Upper lobe of right lung (tissue), 1 donor: ENCODE measurements around the gene NDUFS1. TPM values are rescaled to one million over a fixed set of nuclear protein-coding genes. Genes with fewer than 3 reads are reported as not detected.

ENCODE experiments used
- ATAC-seq: fragments of 200-7000 bp; cut with Tn5 transposase; one replicate; pipeline ENCODE4 v1.9.1; 2020; ENCODE audit warnings: mild to moderate bottlenecking, moderate library complexity
- DNase-seq: peaks from one replicate; pipeline ENCODE4 v3.0.0-alpha.2; 2020
- H3K27ac ChIP-seq: fragments of 200-600 bp; one replicate; pipeline ENCODE4 v1.8.0; 2022
- H3K27me3 ChIP-seq: fragments of 200-600 bp; one replicate; pipeline ENCODE4 v1.8.0; 2022; ENCODE audit warnings: mild to moderate bottlenecking
- H3K36me3 ChIP-seq: fragments of 200-600 bp; one replicate; pipeline ENCODE4 v1.8.0; 2022
- H3K4me1 ChIP-seq: fragments of 200-600 bp; one replicate; pipeline ENCODE4 v1.8.0; 2022
- H3K4me3 ChIP-seq: fragments of 200-600 bp; one replicate; pipeline ENCODE4 v1.8.0; 2022; ENCODE audit warnings: mild to moderate bottlenecking
- H3K9me3 ChIP-seq: fragments of 200-600 bp; one replicate; pipeline ENCODE4 v1.8.0; 2022
- intact Hi-C: fragments of 100-400 bp; cut with DNase I; formaldehyde crosslinking; loops from one replicate; pipeline ENCODE4 v1.11.0; 2022
- total RNA-seq: library from RNA; stranded (reverse); fragmentation: NEBNext Ultra II Directional; extraction: Animal tissue kit (Norgen Biotek cat#: 25700); gene quantifications from one replicate; pipeline ENCODE4 v1.2.1, GENCODE V29; 2021
- TF ChIP-seq, protein P1 (sequence below): fragments of 200-600 bp; IDR thresholded peaks from one replicate; pipeline ENCODE4 v1.8.0; 2022; ENCODE audit warnings: antibody characterized with exemption
- donor health status: DM: no; HTN: yes; CAD: no; lungs with severe emphysema.

NDUFS1 gene
- total RNA-seq, 1 donor from 2014 or later, result 65.7 TPM

DNA sequence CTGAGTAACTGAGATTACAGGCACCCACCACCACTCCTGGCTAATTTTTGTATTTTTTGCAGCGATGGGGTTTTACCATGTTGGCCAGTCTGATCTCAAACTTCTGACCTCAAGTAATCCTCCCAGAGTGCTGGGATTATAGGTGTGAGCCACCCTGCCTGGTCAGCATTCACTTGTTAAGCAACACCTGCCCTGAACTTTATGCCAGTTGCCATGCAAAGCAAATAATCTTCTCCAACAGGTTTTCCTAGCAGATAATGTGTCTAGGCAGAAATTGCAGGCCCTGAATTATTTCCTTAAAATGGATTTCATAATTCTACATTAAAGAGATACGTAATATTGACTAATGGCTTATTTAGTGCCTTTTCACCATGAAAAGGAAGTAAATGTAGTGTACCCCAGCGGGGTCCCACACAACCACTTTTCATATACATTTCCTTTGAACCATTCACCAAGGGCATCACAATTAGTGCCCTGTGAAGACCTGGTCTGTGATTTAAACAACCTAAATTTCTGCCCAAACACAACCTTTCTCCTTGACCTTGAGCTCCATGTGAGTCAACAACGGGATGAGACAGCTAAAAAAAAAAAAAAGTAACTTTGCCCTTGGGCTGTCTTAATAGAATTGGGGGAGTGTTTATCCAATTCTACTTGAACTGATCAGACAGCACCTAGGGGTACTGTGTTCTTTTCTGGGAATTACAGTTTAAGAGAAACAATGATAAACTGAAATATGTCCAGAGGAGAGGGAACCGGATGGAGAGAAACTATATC is 42.0 kb upstream of the NDUFS1 start:
- intact Hi-C loops, result no loop called here
- no peaks in the 10 kb centered on the region for H3K36me3 ChIP-seq
- ATAC-seq (no peak), DNase-seq (no peak)
- H3K27me3 ChIP-seq, result no peaks in the 10 kb centered on the region
- H3K4me3 ChIP-seq, result no peak overlapping the region
- no peak overlapping the region for H3K27ac ChIP-seq
- H3K4me1 ChIP-seq, result no peaks in the 10 kb centered on the region
- TF ChIP-seq, protein P1, sequence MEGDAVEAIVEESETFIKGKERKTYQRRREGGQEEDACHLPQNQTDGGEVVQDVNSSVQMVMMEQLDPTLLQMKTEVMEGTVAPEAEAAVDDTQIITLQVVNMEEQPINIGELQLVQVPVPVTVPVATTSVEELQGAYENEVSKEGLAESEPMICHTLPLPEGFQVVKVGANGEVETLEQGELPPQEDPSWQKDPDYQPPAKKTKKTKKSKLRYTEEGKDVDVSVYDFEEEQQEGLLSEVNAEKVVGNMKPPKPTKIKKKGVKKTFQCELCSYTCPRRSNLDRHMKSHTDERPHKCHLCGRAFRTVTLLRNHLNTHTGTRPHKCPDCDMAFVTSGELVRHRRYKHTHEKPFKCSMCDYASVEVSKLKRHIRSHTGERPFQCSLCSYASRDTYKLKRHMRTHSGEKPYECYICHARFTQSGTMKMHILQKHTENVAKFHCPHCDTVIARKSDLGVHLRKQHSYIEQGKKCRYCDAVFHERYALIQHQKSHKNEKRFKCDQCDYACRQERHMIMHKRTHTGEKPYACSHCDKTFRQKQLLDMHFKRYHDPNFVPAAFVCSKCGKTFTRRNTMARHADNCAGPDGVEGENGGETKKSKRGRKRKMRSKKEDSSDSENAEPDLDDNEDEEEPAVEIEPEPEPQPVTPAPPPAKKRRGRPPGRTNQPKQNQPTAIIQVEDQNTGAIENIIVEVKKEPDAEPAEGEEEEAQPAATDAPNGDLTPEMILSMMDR, result no peak
- H3K9me3 ChIP-seq, result no peaks in the 10 kb centered on the region

DNA sequence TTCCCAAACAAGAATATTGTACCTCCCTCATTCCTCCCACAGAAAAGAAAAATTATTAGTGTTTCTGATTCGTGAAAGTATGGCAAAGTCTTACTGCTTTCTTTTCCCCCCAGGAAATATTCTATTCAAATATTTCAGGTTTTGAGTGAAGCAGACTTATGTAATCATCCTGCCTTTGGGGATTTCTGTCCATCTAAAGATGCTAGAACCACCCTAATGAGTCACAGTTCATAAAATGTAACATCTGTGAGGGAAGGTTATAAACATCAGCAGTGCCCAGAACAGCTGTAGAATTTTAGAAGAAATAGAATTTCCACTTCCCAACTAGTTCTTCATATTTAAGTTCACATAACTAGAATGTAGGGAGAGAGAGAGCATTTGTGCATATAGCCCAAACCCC is 39.4 kb upstream of the NDUFS1 start:
- Histone ChIP-seq H3K9me3 (no peaks in the 10 kb centered on the region), H3K27me3 (no peaks in the 10 kb centered on the region), H3K36me3 (no peaks in the 10 kb centered on the region), H3K4me1 (no peaks in the 10 kb centered on the region), H3K4me3 (no peak overlapping the region), H3K27ac (no peak overlapping the region)
- TF ChIP-seq, protein P1, result no peak
- no peak for ATAC-seq
- intact Hi-C loops, result no loop called here
- no peak for DNase-seq

DNA sequence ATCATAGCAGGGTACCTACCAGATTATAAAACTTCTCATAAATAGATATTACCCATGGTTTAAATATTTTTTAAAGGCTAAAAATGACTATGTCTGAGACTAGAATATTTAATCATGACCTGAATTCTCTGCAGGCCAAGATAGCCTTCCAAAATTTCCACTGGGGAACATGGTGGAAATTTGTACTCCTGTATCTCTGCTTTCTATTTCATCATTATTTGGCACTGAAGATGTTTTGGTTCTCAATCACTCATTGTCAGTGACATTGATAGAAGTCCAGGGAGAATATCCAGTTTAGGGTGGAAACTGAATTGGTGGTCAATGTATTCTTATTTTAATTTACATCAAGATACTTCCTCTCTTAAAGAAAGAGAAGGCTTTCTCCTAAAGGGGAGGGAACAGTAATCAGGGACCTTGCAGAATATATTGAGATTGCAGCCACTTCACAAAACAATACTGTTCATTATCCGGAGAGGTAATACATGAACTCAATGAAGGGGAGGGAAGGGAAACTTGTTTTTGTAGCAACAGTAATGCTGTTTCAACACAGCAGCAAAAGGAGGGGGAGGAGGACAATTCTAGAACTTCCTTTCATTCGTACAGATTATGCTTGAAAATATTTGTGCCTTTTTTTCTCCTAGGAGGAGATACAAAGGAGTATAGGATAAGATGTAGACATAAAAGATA is 34.6 kb upstream of the NDUFS1 start:
- TF ChIP-seq, protein P1, result no peak
- H3K4me1 ChIP-seq, result no peaks in the 10 kb centered on the region
- H3K9me3 ChIP-seq, result no peaks in the 10 kb centered on the region
- ATAC-seq (no peak), DNase-seq (no peak)
- no peaks in the 10 kb centered on the region for H3K36me3 ChIP-seq
- no peak overlapping the region for H3K4me3 ChIP-seq
- intact Hi-C loops, result no loop called here
- no peak overlapping the region for H3K27ac ChIP-seq
- H3K27me3 ChIP-seq, result no peaks in the 10 kb centered on the region

DNA sequence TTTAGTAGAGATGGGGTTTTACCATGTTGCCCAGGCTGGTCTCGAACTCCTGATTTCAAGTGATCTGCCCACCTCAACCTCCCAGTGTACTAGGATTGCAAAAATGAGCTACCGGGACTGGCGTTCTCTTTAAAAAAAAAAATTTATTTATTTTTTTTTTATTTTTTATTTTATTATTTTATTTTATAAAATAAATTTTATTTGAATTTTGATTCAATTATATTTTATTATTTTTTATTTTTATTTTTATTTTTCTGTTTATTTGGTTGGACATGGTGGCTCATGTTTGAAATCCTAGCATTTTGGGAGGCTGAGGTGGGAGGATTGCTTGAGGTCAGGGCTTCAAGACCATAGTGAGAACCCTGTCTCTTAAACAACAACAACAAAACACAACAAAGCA is 32.9 kb upstream of the NDUFS1 start:
- Histone ChIP-seq H3K4me3 (no peak overlapping the region), H3K4me1 (no peaks in the 10 kb centered on the region), H3K36me3 (no peaks in the 10 kb centered on the region), H3K27me3 (no peaks in the 10 kb centered on the region), H3K27ac (no peak overlapping the region), H3K9me3 (no peaks in the 10 kb centered on the region)
- DNase-seq, result no peak
- TF ChIP-seq, protein P1, result no peak
- intact Hi-C loops, result no loop called here
- ATAC-seq, result no peak

DNA sequence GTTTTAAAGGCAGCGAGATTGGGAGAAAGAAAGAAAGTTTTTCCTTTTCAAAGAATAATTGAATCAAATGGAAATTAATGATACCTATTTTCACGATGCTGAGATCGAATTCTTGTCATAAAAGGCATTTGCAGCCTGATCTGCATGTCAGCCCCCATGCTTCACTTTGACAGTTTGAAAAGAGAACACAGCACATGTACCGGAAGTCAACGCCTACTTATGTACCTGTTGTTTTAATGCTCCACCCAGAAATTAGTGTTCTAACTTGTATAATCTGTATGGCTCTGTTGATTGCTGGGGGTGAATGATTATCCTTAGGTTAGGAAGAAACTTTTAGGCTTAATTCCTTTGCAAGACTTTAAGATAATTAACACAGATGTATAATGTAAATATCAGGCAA is 31.4 kb upstream of the NDUFS1 start:
- Histone ChIP-seq H3K9me3 (no peaks in the 10 kb centered on the region), H3K4me1 (no peaks in the 10 kb centered on the region), H3K36me3 (no peaks in the 10 kb centered on the region), H3K4me3 (no peak overlapping the region), H3K27me3 (no peaks in the 10 kb centered on the region), H3K27ac (no peak overlapping the region)
- TF ChIP-seq, protein P1, result no peak
- no peak for DNase-seq
- no peak for ATAC-seq
- intact Hi-C loops, result no loop called here
